ENCODE data around the gene RNF186. TPM values are rescaled to one million over a fixed set of nuclear protein-coding genes. Genes with fewer than 3 reads are reported as not detected.

Gene RNF186
- total and polyA plus RNA-seq, 12 donors, result not detected

- WGBS, 2 donors, result 91 to 96% methylated on average over 5 of the region's 5 CpGs
- ATAC-seq, result no peak
Measured at GRCh38 chr1:19776287-19776686, 38.8 kb downstream of the RNF186 start.

DNA sequence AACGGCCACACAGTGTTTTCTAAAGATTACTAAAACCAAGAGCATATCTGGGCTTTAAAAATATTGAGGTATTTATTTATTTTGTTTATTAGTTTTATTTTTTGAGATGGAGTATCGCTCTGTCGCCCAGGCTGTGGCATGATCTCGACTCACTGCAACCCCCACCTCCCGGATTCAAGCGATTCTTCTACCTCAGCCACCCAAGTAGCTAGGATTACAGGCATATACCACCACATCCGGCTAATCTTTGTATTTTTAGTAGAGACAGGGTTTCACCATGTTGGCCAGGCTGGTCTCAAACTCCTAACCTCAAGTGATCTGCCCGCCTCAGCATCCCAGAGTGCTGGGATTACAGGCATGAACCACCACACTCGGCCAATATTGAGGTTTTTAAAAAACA lies 39.3 kb downstream of the RNF186 start:
- DNase-seq, result no peak
- Histone ChIP-seq H3K4me3 (no peak overlapping the region), H3K27me3 (no peaks in the 10 kb centered on the region), H3K9me3 (peaks cover 0 to 6% (median 0%) of the 10 kb centered on the region in 11 donors), H3K27ac (no peak overlapping the region), H3K4me1 (no peaks in the 10 kb centered on the region), H3K36me3 (peaks cover 0 to 89% (median 12%) of the 10 kb centered on the region in 9 donors)
- no peak for TF ChIP-seq CTCF (IDR thresholded peaks at IDR 0.05)
- WGBS, 2 donors, result 96 to 97% methylated on average over 9 of the region's 9 CpGs
- intact Hi-C loops (cut with DNase I), result no loop called here
- no peak for ATAC-seq

More at GRCh38 chr1:19776287-19776686, 38.8 kb downstream of the RNF186 start:
- H3K4me3 ChIP-seq, result no peak overlapping the region
- no peak for DNase-seq
- intact Hi-C loops (cut with DNase I), result no loop called here
- H3K27me3 ChIP-seq, result no peaks in the 10 kb centered on the region
- TF ChIP-seq CTCF (IDR thresholded peaks at IDR 0.05), result no peak
- H3K4me1 ChIP-seq, result no peaks in the 10 kb centered on the region
- H3K27ac ChIP-seq, result no peak overlapping the region
- H3K9me3 ChIP-seq, result peaks cover 0 to 6% (median 0%) of the 10 kb centered on the region in 11 donors
- peaks cover 0 to 90% (median 12%) of the 10 kb centered on the region in 9 donors for H3K36me3 ChIP-seq

- H3K36me3 ChIP-seq, result peaks cover 0 to 89% (median 9%) of the 10 kb centered on the region in 9 donors
- ATAC-seq, result no peak
- no peak overlapping the region for H3K27ac ChIP-seq
- WGBS, 2 donors, result 83 to 84% methylated on average over 6 of the region's 6 CpGs
- H3K9me3 ChIP-seq, result peaks cover 0 to 6% (median 0%) of the 10 kb centered on the region in 11 donors
- no peaks in the 10 kb centered on the region for H3K4me1 ChIP-seq
- H3K27me3 ChIP-seq, result no peaks in the 10 kb centered on the region
- no peak for DNase-seq
- intact Hi-C loops (cut with DNase I), result no loop called here
- TF ChIP-seq CTCF (IDR thresholded peaks at IDR 0.05), result no peak
- no peak overlapping the region for H3K4me3 ChIP-seq
Measured at GRCh38 chr1:19775317-19775716, 39.8 kb downstream of the RNF186 start.

- H3K9me3 ChIP-seq, result peaks cover 0 to 6% (median 0%) of the 10 kb centered on the region in 11 donors
- 80 to 82% methylated on average over 6 of the region's 6 CpGs for WGBS, 2 donors
- no peak for DNase-seq
Measured at GRCh38 chr1:19774180-19774785, 40.8 kb downstream of the RNF186 start.

More at GRCh38 chr1:19774180-19774785, 40.8 kb downstream of the RNF186 start:
- Histone ChIP-seq H3K4me1 (no peaks in the 10 kb centered on the region), H3K27ac (no peak overlapping the region), H3K36me3 (peaks cover 0 to 87% (median 6%) of the 10 kb centered on the region in 9 donors), H3K4me3 (no peak overlapping the region), H3K27me3 (no peaks in the 10 kb centered on the region)
- intact Hi-C loops (cut with DNase I), result no loop called here
- no peak for ATAC-seq
- no peak for TF ChIP-seq CTCF (IDR thresholded peaks at IDR 0.05)

Measured in heart right ventricle (tissue), 16 donors.